ENCODE results near the gene ITPR1. TPM values are rescaled to one million over a fixed set of nuclear protein-coding genes. Genes with fewer than 3 reads are reported as not detected.

ITPR1 gene
- polyA plus RNA-seq, 1 of the 3 experiments (the other 2 are of a cell fraction), result 5.9 TPM

DNA sequence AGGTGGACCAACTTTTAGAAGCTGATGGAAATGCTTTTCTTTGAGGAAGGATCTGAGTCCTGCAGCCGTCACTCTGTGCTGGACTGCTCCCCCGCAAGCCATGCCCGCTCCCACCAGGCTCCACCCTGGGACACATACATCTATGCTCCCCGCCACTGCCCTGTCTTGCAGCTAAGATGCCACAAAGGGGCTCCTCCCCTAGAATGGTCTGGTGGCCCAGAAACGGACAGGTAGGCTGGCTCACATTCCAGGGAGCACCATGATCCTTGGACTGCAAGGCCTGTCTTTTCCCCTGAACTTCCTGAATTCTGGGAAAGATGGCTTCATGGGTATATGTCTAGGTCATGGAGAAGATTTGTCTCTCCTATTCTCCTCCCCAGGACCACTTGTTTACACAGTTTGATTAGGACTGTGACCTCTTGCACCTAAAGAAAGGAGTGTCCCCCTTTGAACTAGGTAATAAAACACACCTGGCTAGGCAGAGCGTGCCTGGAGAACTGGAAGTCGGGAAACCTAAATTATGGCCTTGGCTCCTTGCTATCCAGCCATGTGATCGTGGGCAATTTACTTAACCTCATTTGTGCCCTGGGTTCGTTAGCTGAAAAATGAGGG, 265.2 kb downstream of the ITPR1 start:
- no peaks in the 10 kb centered on the region for H3K9me3 ChIP-seq
- no peaks in the 10 kb centered on the region for H3K36me3 ChIP-seq (replicated peaks in 1 of 2; ENCODE audit: control insufficient read depth in 1 of 2, insufficient read depth in 2 of 2, low read length in 1 of 2)
- 87% methylated on average over 7 of the region's 9 CpGs for WGBS (ENCODE audit: low lambda C conversion rate)
- no peaks in the 10 kb centered on the region for H3F3A ChIP-seq (replicated peaks; ENCODE audit: insufficient read depth)
- no peak overlapping the region for H3K4me2 ChIP-seq
- H3K27ac ChIP-seq (ENCODE audit: low read depth in 2 of 2, low read length in 1 of 2), result no peak overlapping the region
- no peak for TF ChIP-seq POLR2AphosphoS5 (IDR thresholded peaks at IDR 0.05; ENCODE audit: low read depth, low read length)
- no peak for TF ChIP-seq SIN3A (IDR thresholded peaks at IDR 0.05; ENCODE audit: borderline replicate concordance, low read depth, low read length)
- TF ChIP-seq RFX5 (IDR thresholded peaks at IDR 0.05; ENCODE audit: low read length), result no peak
- no peak for TF ChIP-seq TEAD4 (IDR thresholded peaks at IDR 0.05; ENCODE audit: borderline replicate concordance, insufficient read depth)
- H3K4me1 ChIP-seq (ENCODE audit: control insufficient read depth in 1 of 2, insufficient read depth in 2 of 2, low read depth in 1 of 2, low read length in 1 of 2), result peaks cover 0 to 13% of the 10 kb centered on the region in 2 experiments; a peak in 1 of 4 replicates
- H3K79me2 ChIP-seq (ENCODE audit: insufficient read depth), result no peaks in the 10 kb centered on the region
- H4K20me1 ChIP-seq (ENCODE audit: insufficient read depth), result no peaks in the 10 kb centered on the region
- H3K9me2 ChIP-seq, result no peaks in the 10 kb centered on the region
- H3K4me3 ChIP-seq (ENCODE audit: low read depth in 2 of 2, low read length in 1 of 2), result no peak overlapping the region
- H3K9ac ChIP-seq, result no peak overlapping the region
- ChIA-PET CTCF (interaction anchor here (1.5 kb wide), 2 partner anchors 9 to 218 kb away, joined by 3 read pairs; no protein-coding TSS in a partner anchor), POLR2A (no interaction called here)
- no peak for DNase-seq
- H2AFZ ChIP-seq (ENCODE audit: low read depth), result no peak overlapping the region
- no peaks in the 10 kb centered on the region for H3K27me3 ChIP-seq (ENCODE audit: insufficient read depth)

DNA sequence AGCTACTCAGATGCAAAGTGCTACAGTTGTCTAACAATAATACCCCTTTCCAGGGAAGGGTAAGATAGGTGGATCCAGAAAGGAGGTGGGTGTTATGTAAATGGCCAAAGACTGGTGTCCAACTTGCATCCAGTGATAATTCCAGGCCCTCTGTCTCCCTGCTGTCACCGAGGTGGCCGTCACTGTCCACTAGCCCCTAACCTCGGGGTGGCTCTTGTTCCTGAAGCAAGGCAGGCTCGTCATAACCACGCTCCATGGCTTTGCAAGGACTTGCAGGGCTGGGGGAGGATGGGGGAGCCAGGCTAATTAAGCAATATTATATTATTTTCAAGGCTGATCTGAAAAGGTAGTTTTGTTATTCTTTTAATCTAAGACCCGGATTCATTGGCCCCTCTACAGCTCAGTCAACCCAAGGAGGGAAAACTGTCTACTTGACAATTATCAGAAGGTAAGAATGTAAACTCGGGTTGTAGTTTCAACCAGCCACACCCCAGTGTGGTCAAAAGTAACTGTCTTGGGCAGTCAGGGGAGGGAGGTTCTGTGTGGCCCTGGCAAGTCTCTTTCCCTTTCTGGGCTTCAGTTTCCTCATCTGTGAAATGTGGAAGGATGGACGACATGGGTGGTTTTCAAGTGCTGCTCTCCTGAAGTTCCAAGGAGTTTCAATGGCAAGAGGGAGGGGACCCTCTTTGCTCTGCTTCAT, 266.0 kb downstream of the ITPR1 start:
- Histone ChIP-seq H3K27me3 (ENCODE audit: insufficient read depth) (no peaks in the 10 kb centered on the region), H3K79me2 (ENCODE audit: insufficient read depth) (no peaks in the 10 kb centered on the region), H3K4me1 (ENCODE audit: control insufficient read depth in 1 of 2, insufficient read depth in 2 of 2, low read depth in 1 of 2, low read length in 1 of 2) (peaks cover 0 to 13% of the 10 kb centered on the region in 2 experiments; a peak in 1 of 4 replicates), H3K9me2 (no peaks in the 10 kb centered on the region), H2AFZ (ENCODE audit: low read depth) (no peak overlapping the region), H3K4me2 (no peak overlapping the region), H3K4me3 (ENCODE audit: low read depth in 2 of 2, low read length in 1 of 2) (no peak overlapping the region), H3K36me3 (replicated peaks in 1 of 2; ENCODE audit: control insufficient read depth in 1 of 2, insufficient read depth in 2 of 2, low read length in 1 of 2) (no peaks in the 10 kb centered on the region), H3K9me3 (no peaks in the 10 kb centered on the region), H3F3A (replicated peaks; ENCODE audit: insufficient read depth) (no peaks in the 10 kb centered on the region), H4K20me1 (ENCODE audit: insufficient read depth) (no peaks in the 10 kb centered on the region), H3K27ac (ENCODE audit: low read depth in 2 of 2, low read length in 1 of 2) (peak overlapping the region in 1 of 2 experiments; percentile 54; a peak in 1 of 4 replicates), H3K9ac (no peak overlapping the region)
- POLR2A ChIA-PET, result no interaction called here
- WGBS (ENCODE audit: low lambda C conversion rate), result 85% methylated on average over 8 of the region's 8 CpGs
- no peak for DNase-seq
- CTCF ChIA-PET, result interaction anchor here (1.3 to 1.5 kb wide), 3 partner anchors 10 to 217 kb away, joined by 3 to 5 read pairs (median 3); no protein-coding TSS in a partner anchor
- TF ChIP-seq, protein P1, sequence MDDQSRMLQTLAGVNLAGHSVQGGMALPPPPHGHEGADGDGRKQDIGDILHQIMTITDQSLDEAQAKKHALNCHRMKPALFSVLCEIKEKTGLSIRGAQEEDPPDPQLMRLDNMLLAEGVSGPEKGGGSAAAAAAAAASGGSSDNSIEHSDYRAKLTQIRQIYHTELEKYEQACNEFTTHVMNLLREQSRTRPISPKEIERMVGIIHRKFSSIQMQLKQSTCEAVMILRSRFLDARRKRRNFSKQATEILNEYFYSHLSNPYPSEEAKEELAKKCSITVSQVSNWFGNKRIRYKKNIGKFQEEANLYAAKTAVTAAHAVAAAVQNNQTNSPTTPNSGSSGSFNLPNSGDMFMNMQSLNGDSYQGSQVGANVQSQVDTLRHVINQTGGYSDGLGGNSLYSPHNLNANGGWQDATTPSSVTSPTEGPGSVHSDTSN (IDR thresholded peaks at IDR 0.05), result no peak

DNA sequence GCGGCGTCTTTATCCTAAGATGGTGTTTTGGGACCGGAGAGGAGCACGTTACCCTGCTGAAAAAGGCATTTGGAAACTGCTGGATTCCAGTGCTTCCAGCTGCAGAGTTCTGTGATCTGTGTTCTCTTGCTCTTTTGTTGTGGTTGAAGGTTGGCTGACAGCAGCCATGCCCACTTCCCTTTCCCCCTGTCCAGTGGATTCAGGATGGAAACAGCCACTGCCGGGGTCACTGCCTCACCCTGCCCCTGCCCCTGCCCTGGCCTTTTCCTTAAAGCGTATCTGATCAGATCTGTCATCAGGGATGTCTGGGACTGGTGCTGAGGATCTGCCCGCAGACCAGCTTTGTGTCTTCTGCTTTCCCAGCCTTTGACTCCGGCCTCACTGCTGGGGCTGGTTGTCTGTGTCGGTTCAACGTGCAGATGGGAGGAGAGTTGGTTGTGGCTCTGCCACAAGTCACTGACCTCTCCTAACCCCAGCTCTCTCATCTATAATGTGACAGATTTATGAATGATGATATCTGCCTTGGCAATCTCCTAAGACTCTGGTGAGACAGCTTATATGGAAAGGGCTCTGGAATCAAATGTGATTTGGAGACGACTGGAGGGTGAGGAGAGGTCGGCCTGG, 266.7 kb downstream of the ITPR1 start:
- no peaks in the 10 kb centered on the region for H3K36me3 ChIP-seq (replicated peaks in 1 of 2; ENCODE audit: control insufficient read depth in 1 of 2, insufficient read depth in 2 of 2, low read length in 1 of 2)
- no peaks in the 10 kb centered on the region for H3K9me3 ChIP-seq
- peak overlapping the region in 1 of 2 experiments; percentile 54; a peak in 1 of 4 replicates for H3K27ac ChIP-seq (ENCODE audit: low read depth in 2 of 2, low read length in 1 of 2)
- no peaks in the 10 kb centered on the region for H3F3A ChIP-seq (replicated peaks; ENCODE audit: insufficient read depth)
- ChIA-PET CTCF (interaction anchor here (1.2 to 1.5 kb wide), 3 partner anchors 48 to 298 kb away, joined by 3 to 5 read pairs (median 3); no protein-coding TSS in a partner anchor), POLR2A (no interaction called here)
- 60% methylated on average over 12 of the region's 12 CpGs for WGBS (ENCODE audit: low lambda C conversion rate)
- peaks cover 0 to 13% of the 10 kb centered on the region in 2 experiments; a peak in 1 of 4 replicates for H3K4me1 ChIP-seq (ENCODE audit: control insufficient read depth in 1 of 2, insufficient read depth in 2 of 2, low read depth in 1 of 2, low read length in 1 of 2)
- no peaks in the 10 kb centered on the region for H3K27me3 ChIP-seq (ENCODE audit: insufficient read depth)
- no peak overlapping the region for H3K4me2 ChIP-seq
- H2AFZ ChIP-seq (ENCODE audit: low read depth), result no peak overlapping the region
- no peak overlapping the region for H3K4me3 ChIP-seq (ENCODE audit: low read depth in 2 of 2, low read length in 1 of 2)
- no peaks in the 10 kb centered on the region for H4K20me1 ChIP-seq (ENCODE audit: insufficient read depth)
- DNase-seq, result peak; percentile 48
- no peak overlapping the region for H3K9ac ChIP-seq
- H3K79me2 ChIP-seq (ENCODE audit: insufficient read depth), result no peaks in the 10 kb centered on the region
- no peaks in the 10 kb centered on the region for H3K9me2 ChIP-seq
- TF ChIP-seq, protein P2, sequence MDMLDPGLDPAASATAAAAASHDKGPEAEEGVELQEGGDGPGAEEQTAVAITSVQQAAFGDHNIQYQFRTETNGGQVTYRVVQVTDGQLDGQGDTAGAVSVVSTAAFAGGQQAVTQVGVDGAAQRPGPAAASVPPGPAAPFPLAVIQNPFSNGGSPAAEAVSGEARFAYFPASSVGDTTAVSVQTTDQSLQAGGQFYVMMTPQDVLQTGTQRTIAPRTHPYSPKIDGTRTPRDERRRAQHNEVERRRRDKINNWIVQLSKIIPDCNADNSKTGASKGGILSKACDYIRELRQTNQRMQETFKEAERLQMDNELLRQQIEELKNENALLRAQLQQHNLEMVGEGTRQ (IDR thresholded peaks at IDR 0.05; ENCODE audit: borderline replicate concordance, low read depth, low read length), result no peak
- TF ChIP-seq, protein P3, sequence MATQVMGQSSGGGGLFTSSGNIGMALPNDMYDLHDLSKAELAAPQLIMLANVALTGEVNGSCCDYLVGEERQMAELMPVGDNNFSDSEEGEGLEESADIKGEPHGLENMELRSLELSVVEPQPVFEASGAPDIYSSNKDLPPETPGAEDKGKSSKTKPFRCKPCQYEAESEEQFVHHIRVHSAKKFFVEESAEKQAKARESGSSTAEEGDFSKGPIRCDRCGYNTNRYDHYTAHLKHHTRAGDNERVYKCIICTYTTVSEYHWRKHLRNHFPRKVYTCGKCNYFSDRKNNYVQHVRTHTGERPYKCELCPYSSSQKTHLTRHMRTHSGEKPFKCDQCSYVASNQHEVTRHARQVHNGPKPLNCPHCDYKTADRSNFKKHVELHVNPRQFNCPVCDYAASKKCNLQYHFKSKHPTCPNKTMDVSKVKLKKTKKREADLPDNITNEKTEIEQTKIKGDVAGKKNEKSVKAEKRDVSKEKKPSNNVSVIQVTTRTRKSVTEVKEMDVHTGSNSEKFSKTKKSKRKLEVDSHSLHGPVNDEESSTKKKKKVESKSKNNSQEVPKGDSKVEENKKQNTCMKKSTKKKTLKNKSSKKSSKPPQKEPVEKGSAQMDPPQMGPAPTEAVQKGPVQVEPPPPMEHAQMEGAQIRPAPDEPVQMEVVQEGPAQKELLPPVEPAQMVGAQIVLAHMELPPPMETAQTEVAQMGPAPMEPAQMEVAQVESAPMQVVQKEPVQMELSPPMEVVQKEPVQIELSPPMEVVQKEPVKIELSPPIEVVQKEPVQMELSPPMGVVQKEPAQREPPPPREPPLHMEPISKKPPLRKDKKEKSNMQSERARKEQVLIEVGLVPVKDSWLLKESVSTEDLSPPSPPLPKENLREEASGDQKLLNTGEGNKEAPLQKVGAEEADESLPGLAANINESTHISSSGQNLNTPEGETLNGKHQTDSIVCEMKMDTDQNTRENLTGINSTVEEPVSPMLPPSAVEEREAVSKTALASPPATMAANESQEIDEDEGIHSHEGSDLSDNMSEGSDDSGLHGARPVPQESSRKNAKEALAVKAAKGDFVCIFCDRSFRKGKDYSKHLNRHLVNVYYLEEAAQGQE (IDR thresholded peaks at IDR 0.05; ENCODE audit: low read depth, low read length), result no peak
- TF ChIP-seq NFIC (IDR thresholded peaks at IDR 0.05; ENCODE audit: borderline replicate concordance) (0 out of 2 replicates have a peak, but pooled peaks have one; percentile 27), RXRA (IDR thresholded peaks at IDR 0.05; ENCODE audit: borderline replicate concordance, low read depth) (peak; percentile 77), MXI1 (IDR thresholded peaks at IDR 0.05; ENCODE audit: low read depth, low read length) (no peak)

Measured in SK-N-SH (cell line).